ENCODE measurements around the gene FHOD3.

DNA sequence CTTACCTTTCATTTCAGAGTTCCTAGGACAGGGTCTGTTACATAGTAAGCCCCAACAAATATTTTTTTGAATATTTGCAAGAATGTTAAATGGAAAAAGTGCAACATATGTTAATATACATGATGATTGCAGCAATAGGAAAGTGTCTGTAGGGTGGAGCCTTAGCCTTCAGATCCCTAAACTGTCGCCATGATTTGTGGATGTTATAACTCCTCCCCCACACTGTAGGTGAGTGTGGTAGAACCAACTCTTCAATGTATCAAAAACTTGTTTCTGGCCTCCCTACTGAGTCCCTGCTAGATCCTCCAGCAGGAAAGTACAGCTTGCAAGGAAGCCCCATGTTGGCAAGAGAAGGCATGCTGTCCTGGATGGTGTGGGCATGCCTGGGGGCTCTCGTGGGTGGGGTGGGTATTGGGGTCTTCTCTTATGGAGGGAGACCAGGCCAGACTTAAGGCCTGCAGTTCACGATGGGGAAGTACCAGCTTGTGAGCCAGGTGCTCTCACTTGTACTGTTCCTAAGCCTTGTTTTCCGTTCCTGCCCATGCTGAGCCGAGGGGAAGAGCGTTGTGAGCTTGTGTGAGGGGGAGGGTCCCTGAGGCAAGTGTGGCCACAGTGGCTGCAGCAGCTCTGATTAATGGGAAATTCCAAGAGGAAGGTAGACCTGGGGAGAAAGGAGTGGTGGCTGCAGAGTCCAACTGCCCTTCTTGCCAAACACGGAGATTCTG, 11.4 kb downstream of the FHOD3 start:
- TF ChIP-seq, protein P1, sequence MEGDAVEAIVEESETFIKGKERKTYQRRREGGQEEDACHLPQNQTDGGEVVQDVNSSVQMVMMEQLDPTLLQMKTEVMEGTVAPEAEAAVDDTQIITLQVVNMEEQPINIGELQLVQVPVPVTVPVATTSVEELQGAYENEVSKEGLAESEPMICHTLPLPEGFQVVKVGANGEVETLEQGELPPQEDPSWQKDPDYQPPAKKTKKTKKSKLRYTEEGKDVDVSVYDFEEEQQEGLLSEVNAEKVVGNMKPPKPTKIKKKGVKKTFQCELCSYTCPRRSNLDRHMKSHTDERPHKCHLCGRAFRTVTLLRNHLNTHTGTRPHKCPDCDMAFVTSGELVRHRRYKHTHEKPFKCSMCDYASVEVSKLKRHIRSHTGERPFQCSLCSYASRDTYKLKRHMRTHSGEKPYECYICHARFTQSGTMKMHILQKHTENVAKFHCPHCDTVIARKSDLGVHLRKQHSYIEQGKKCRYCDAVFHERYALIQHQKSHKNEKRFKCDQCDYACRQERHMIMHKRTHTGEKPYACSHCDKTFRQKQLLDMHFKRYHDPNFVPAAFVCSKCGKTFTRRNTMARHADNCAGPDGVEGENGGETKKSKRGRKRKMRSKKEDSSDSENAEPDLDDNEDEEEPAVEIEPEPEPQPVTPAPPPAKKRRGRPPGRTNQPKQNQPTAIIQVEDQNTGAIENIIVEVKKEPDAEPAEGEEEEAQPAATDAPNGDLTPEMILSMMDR (IDR thresholded peaks at IDR 0.05), result no peak
- TF ChIP-seq POLR2A (IDR thresholded peaks at IDR 0.05), result no peak

All from uterus (tissue), 2 donors.